WTC11 (cell line): ENCODE results near the gene KCNMA1. TPM values are rescaled to one million over a fixed set of nuclear protein-coding genes. Genes with fewer than 3 reads are reported as not detected.

ENCODE experiments used
- ATAC-seq: fragments of 200-7000 bp; cut with Tn5 transposase; 2 replicates; pipeline ENCODE4 v1.10.0; 2021; ENCODE audit warnings: mild to moderate bottlenecking, moderate library complexity
- CTCF ChIA-PET: fragments of 300-600 bp; sonication (Branson Sonifier 250); formaldehyde crosslinking; loops from one replicate; lab custom pipeline; 2021; ENCODE audit warnings: antibody characterized with exemption; lab: Charles Lee
- POLR2A ChIA-PET: fragments of 350-600 bp; sonication (Branson Sonifier 250); formaldehyde crosslinking; loops from one replicate; lab custom pipeline; 2021; ENCODE audit warnings: antibody characterized with exemption; lab: Charles Lee
- DNase-seq: peaks from one replicate; pipeline ENCODE4 v3.0.0; 2021; ENCODE audit warnings: low spot score
- H3K27ac Mint-ChIP-seq: 2 replicates; pipeline ENCODE4 v1.8.0; 2021; ENCODE audit warnings: mixed read lengths
- H3K27me3 Mint-ChIP-seq: 2 replicates; pipeline ENCODE4 v1.8.0; 2021; ENCODE audit warnings: low read depth, mild to moderate bottlenecking, moderate library complexity, mixed read lengths
- H3K36me3 Mint-ChIP-seq: 2 replicates; pipeline ENCODE4 v1.8.0; 2021; ENCODE audit warnings: mixed read lengths
- H3K4me1 Mint-ChIP-seq: 2 replicates; pipeline ENCODE4 v1.8.0; 2022; ENCODE audit warnings: mixed read lengths
- H3K4me3 Mint-ChIP-seq: 2 replicates; pipeline ENCODE4 v1.8.0; 2021; ENCODE audit warnings: mild to moderate bottlenecking, moderate library complexity, mixed read lengths
- H3K9me3 Mint-ChIP-seq: 2 replicates; pipeline ENCODE4 v1.8.0; 2021; ENCODE audit warnings: mixed read lengths
- EMX1 ChIP-seq: fragments of 250-450 bp; sonication (Bioruptor Pico); IDR thresholded peaks from 2 replicates; pipeline ENCODE4 v1.8.0; 2021; ENCODE audit warnings: mild to moderate bottlenecking
- JAZF1 ChIP-seq: fragments of 250-450 bp; sonication (Bioruptor Pico); IDR thresholded peaks from 2 replicates; pipeline ENCODE4 v1.9.0; 2021; ENCODE audit warnings: moderate library complexity, mild to moderate bottlenecking, inconsistent platforms
- JUN ChIP-seq: sonication (generic); formaldehyde crosslinking; IDR thresholded peaks from 2 replicates; pipeline ENCODE4 v1.8.0; 2023; ENCODE audit warnings: mild to moderate bottlenecking, missing genetic modification reagents
- KAT7 ChIP-seq: sonication (generic); formaldehyde crosslinking; IDR thresholded peaks from 2 replicates; pipeline ENCODE4 v1.8.1; 2023; ENCODE audit warnings: missing genetic modification reagents, mild to moderate bottlenecking, borderline replicate concordance
- SMAD3 ChIP-seq: sonication (generic); formaldehyde crosslinking; IDR thresholded peaks from 2 replicates; pipeline ENCODE4 v1.8.0; 2022; ENCODE audit warnings: missing genetic modification reagents, mild to moderate bottlenecking, borderline replicate concordance
- TEAD4 ChIP-seq: sonication (generic); formaldehyde crosslinking; IDR thresholded peaks from 2 replicates; pipeline ENCODE4 v1.8.0; 2022; ENCODE audit warnings: mild to moderate bottlenecking, missing genetic modification reagents
- ZNF138 ChIP-seq: sonication (generic); formaldehyde crosslinking; conservative IDR thresholded peaks from 2 replicates; pipeline ENCODE4 v1.8.1; 2022; ENCODE audit warnings: mild to moderate bottlenecking, moderate library complexity, missing genetic modification reagents
- total RNA-seq: library from RNA; stranded (reverse); gene quantifications from 3 replicates; pipeline ENCODE4 v1.2.3, GENCODE V29; 2021
- TF ChIP-seq, protein P1 (sequence below): sonication (generic); formaldehyde crosslinking; IDR thresholded peaks from 2 replicates; pipeline ENCODE4 v1.8.0; 2022; ENCODE audit warnings: mild to moderate bottlenecking, missing genetic modification reagents
- TF ChIP-seq, protein P2 (sequence below): fragments of 250-450 bp; sonication (Bioruptor Pico); IDR thresholded peaks from 2 replicates; pipeline ENCODE4 v1.9.0; 2021; ENCODE audit warnings: moderate library complexity, mild to moderate bottlenecking, inconsistent platforms, borderline replicate concordance
- TF ChIP-seq, protein P3 (sequence below): sonication (generic); formaldehyde crosslinking; IDR thresholded peaks from 2 replicates; pipeline ENCODE4 v1.8.1; 2022; ENCODE audit warnings: missing genetic modification reagents, borderline replicate concordance
- TF ChIP-seq, protein P4 (sequence below): sonication (generic); formaldehyde crosslinking; IDR thresholded peaks from 2 replicates; pipeline ENCODE4 v1.8.0; 2022; ENCODE audit warnings: mild to moderate bottlenecking, missing genetic modification reagents
- TF ChIP-seq, protein P5 (sequence below): sonication (generic); formaldehyde crosslinking; IDR thresholded peaks from 2 replicates; pipeline ENCODE4 v1.8.0; 2023; ENCODE audit warnings: mild to moderate bottlenecking, missing genetic modification reagents
- TF ChIP-seq, protein P6 (sequence below): sonication (generic); formaldehyde crosslinking; conservative IDR thresholded peaks from 2 replicates; pipeline ENCODE4 v1.8.1; 2023; ENCODE audit warnings: mild to moderate bottlenecking, low read depth, missing genetic modification reagents, moderate library complexity
- TF ChIP-seq, protein P7 (sequence below): sonication (generic); formaldehyde crosslinking; IDR thresholded peaks from 2 replicates; pipeline ENCODE4 v1.8.1; 2023; ENCODE audit warnings: mild to moderate bottlenecking, missing genetic modification reagents, moderate library complexity
- TF ChIP-seq, protein P8 (sequence below): fragments of 200-600 bp; IDR thresholded peaks from 2 replicates; pipeline ENCODE4 v1.8.0; 2022; ENCODE audit warnings: antibody characterized with exemption

Gene KCNMA1
- total RNA-seq, 1 experiment from 2014 or later = 7.3 TPM

DNA sequence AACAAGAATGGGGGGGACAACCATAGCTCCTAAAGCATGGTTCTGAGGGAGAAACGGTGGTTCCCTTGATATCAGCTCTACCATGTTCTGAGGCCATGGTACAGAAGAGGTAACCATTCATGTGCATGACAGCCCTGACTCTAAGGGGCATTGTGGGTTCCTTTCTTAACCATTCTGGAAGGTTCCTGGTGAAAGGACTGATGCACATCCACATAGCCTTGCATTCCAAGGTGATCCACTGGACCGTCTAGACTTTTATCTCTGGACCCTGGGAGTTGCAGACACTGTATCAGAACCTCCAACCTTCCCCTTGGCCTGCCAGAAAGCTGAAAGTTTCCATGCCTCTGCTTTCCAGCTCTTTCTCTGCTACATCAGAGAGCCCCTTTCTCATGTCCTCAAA is 344.3 kb downstream of the KCNMA1 start (continued):
- TF ChIP-seq, protein P1, sequence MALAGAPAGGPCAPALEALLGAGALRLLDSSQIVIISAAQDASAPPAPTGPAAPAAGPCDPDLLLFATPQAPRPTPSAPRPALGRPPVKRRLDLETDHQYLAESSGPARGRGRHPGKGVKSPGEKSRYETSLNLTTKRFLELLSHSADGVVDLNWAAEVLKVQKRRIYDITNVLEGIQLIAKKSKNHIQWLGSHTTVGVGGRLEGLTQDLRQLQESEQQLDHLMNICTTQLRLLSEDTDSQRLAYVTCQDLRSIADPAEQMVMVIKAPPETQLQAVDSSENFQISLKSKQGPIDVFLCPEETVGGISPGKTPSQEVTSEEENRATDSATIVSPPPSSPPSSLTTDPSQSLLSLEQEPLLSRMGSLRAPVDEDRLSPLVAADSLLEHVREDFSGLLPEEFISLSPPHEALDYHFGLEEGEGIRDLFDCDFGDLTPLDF (CRISPR knock-in tag) = no peak
- TF ChIP-seq JUN (CRISPR knock-in tag) (no peak), ZNF138 (CRISPR knock-in tag) (no peak)
- TF ChIP-seq, protein P2, sequence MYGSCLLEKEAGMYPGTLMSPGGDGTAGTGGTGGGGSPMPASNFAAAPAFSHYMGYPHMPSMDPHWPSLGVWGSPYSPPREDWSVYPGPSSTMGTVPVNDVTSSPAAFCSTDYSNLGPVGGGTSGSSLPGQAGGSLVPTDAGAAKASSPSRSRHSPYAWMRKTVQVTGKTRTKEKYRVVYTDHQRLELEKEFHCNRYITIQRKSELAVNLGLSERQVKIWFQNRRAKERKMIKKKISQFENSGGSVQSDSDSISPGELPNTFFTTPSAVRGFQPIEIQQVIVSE = no peak
- TF ChIP-seq, protein P3, sequence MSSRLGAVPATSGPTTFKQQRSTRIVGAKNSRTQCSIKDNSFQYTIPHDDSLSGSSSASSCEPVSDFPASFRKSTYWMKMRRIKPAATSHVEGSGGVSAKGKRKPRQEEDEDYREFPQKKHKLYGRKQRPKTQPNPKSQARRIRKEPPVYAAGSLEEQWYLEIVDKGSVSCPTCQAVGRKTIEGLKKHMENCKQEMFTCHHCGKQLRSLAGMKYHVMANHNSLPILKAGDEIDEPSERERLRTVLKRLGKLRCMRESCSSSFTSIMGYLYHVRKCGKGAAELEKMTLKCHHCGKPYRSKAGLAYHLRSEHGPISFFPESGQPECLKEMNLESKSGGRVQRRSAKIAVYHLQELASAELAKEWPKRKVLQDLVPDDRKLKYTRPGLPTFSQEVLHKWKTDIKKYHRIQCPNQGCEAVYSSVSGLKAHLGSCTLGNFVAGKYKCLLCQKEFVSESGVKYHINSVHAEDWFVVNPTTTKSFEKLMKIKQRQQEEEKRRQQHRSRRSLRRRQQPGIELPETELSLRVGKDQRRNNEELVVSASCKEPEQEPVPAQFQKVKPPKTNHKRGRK (CRISPR knock-in tag) = no peak

DNA sequence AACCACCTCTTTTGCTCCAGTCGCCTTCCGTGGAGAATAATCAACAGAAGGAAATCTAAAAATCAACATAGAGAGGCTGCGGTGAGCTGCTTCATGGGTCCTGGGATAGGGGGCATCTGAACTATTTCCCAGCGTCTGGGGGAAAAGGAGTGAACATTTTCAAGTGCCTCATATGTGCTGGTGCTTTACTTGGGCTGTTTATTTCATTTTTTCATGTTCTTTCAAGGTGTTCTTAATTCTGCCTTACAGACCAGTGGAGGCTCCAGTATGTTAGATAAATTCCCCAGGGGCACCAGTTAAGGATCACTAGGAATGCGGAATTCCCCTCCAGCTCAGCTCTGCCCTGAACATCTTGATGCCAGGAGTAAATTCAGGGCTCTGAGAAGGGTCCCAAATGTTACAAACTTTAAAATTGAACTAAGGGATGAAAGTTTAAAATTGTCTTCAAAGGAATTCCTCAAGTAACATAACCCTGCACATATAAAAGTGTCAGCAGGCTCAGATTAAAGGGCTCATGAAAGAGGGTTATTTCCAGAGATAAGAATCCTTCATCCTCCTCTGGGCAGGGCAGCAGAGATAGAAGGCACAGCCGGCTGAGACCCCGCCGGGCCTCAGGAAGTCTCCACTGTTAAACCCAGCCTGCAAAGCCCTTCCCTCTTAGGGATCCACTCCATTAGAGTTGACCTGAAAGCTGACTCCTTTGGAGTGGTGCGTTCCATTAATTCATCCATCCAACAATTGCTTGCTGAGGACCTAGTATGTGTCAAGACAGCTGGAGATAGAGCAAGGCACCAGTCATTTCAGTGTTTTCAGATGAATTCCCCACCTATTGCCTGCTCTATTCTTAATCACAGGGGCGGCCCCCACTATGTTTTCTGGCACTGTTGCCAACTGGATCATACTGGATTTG is 345.8 kb downstream of the KCNMA1 start:
- POLR2A ChIA-PET = no interaction called here
- Mint-ChIP-seq H3K9me3 (no peaks in the 10 kb centered on the region), H3K36me3 (no peaks in the 10 kb centered on the region), H3K4me3 (no peak overlapping the region), H3K27ac (no peak overlapping the region), H3K4me1 (peaks cover 52% of the 10 kb centered on the region), H3K27me3 (peaks cover 11% of the 10 kb centered on the region)
- DNase-seq = no peak
- TF ChIP-seq, protein P4, sequence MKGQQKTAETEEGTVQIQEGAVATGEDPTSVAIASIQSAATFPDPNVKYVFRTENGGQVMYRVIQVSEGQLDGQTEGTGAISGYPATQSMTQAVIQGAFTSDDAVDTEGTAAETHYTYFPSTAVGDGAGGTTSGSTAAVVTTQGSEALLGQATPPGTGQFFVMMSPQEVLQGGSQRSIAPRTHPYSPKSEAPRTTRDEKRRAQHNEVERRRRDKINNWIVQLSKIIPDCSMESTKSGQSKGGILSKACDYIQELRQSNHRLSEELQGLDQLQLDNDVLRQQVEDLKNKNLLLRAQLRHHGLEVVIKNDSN (CRISPR knock-in tag) = no peak
- TF ChIP-seq SMAD3 (CRISPR knock-in tag) (no peak), EMX1 (CRISPR knock-in tag) (no peak), JAZF1 (no peak), TEAD4 (no peak)
- CTCF ChIA-PET = interaction anchor here (1.6 kb wide), 1 partner anchor 118 kb away, joined by 6 read pairs; no protein-coding TSS in a partner anchor
- no peak for ATAC-seq

DNA sequence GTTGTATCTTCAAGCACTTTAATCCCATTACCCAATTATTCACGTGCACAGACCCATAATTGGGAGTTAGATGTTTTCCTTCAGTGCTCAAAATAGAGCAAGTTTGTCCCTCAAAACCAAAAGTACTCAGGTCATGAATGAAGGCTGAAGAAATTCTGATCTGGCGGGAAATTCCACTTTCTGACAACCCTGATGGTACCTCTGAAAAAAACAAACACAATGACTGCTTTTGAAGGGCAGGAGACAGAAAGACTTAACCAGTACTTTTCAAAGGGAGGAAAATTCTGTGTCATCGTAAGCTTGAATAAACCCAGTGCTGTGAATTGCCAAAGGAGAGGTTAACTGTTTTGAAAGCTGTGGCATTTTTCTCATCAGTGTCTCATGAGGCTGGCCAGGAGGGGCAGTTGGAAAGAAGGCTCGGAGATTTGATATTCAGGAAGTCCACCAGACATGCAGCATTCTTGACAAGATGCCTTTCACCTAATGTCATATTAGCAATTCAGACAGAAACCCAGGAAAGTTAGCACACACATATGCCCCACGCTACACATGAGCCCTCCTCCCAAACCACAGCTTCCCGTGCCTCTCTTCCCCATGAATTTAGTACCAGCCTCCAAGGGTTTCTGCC is 347.0 kb downstream of the KCNMA1 start:
- POLR2A ChIA-PET = no interaction called here
- no peak for ATAC-seq
- H3K27me3 Mint-ChIP-seq = peaks cover 11% of the 10 kb centered on the region
- no peak overlapping the region for H3K27ac Mint-ChIP-seq
- H3K4me3 Mint-ChIP-seq = no peak overlapping the region
- H3K36me3 Mint-ChIP-seq = no peaks in the 10 kb centered on the region
- TF ChIP-seq, protein P5, sequence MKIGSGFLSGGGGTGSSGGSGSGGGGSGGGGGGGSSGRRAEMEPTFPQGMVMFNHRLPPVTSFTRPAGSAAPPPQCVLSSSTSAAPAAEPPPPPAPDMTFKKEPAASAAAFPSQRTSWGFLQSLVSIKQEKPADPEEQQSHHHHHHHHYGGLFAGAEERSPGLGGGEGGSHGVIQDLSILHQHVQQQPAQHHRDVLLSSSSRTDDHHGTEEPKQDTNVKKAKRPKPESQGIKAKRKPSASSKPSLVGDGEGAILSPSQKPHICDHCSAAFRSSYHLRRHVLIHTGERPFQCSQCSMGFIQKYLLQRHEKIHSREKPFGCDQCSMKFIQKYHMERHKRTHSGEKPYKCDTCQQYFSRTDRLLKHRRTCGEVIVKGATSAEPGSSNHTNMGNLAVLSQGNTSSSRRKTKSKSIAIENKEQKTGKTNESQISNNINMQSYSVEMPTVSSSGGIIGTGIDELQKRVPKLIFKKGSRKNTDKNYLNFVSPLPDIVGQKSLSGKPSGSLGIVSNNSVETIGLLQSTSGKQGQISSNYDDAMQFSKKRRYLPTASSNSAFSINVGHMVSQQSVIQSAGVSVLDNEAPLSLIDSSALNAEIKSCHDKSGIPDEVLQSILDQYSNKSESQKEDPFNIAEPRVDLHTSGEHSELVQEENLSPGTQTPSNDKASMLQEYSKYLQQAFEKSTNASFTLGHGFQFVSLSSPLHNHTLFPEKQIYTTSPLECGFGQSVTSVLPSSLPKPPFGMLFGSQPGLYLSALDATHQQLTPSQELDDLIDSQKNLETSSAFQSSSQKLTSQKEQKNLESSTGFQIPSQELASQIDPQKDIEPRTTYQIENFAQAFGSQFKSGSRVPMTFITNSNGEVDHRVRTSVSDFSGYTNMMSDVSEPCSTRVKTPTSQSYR = no peak
- CTCF ChIA-PET = no interaction called here
- peaks cover 64% of the 10 kb centered on the region for H3K4me1 Mint-ChIP-seq
- H3K9me3 Mint-ChIP-seq = no peaks in the 10 kb centered on the region
- DNase-seq = no peak

DNA sequence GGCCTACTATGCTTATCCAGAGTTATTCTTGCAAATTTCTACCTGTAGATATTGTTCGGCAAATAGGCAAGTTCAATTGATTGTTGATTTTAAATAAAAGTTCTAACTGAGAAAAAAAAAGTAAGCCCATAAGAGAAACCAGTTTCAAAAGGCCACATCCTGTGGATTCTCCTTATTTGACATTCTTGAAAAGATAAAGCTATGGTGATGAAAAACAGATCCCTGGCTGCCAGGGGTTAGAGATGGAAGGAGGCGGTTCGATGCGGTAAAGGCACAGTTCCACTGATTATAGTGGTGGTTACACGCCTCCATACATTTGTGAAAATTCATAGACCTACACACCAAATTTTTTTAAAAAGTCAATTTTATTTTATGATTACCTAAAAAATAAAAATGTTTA is 347.8 kb downstream of the KCNMA1 start:
- H3K27ac Mint-ChIP-seq = no peak overlapping the region
- H3K27me3 Mint-ChIP-seq = peaks cover 11% of the 10 kb centered on the region
- no peaks in the 10 kb centered on the region for H3K36me3 Mint-ChIP-seq
- H3K4me3 Mint-ChIP-seq = no peak overlapping the region
- ChIA-PET POLR2A (no interaction called here), CTCF (interaction anchor here (1.8 kb wide), 1 partner anchor 421 kb away, joined by 5 read pairs; no protein-coding TSS in a partner anchor)
- peaks cover 66% of the 10 kb centered on the region for H3K4me1 Mint-ChIP-seq
- ATAC-seq (no peak), DNase-seq (no peak)
- H3K9me3 Mint-ChIP-seq = no peaks in the 10 kb centered on the region
- TF ChIP-seq, protein P6, sequence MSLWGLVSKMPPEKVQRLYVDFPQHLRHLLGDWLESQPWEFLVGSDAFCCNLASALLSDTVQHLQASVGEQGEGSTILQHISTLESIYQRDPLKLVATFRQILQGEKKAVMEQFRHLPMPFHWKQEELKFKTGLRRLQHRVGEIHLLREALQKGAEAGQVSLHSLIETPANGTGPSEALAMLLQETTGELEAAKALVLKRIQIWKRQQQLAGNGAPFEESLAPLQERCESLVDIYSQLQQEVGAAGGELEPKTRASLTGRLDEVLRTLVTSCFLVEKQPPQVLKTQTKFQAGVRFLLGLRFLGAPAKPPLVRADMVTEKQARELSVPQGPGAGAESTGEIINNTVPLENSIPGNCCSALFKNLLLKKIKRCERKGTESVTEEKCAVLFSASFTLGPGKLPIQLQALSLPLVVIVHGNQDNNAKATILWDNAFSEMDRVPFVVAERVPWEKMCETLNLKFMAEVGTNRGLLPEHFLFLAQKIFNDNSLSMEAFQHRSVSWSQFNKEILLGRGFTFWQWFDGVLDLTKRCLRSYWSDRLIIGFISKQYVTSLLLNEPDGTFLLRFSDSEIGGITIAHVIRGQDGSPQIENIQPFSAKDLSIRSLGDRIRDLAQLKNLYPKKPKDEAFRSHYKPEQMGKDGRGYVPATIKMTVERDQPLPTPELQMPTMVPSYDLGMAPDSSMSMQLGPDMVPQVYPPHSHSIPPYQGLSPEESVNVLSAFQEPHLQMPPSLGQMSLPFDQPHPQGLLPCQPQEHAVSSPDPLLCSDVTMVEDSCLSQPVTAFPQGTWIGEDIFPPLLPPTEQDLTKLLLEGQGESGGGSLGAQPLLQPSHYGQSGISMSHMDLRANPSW (CRISPR knock-in tag) = no peak
- no peak for TF ChIP-seq KAT7 (CRISPR knock-in tag)
- TF ChIP-seq, protein P7, sequence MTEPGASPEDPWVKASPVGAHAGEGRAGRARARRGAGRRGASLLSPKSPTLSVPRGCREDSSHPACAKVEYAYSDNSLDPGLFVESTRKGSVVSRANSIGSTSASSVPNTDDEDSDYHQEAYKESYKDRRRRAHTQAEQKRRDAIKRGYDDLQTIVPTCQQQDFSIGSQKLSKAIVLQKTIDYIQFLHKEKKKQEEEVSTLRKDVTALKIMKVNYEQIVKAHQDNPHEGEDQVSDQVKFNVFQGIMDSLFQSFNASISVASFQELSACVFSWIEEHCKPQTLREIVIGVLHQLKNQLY (CRISPR knock-in tag) = no peak
- TF ChIP-seq, protein P8, sequence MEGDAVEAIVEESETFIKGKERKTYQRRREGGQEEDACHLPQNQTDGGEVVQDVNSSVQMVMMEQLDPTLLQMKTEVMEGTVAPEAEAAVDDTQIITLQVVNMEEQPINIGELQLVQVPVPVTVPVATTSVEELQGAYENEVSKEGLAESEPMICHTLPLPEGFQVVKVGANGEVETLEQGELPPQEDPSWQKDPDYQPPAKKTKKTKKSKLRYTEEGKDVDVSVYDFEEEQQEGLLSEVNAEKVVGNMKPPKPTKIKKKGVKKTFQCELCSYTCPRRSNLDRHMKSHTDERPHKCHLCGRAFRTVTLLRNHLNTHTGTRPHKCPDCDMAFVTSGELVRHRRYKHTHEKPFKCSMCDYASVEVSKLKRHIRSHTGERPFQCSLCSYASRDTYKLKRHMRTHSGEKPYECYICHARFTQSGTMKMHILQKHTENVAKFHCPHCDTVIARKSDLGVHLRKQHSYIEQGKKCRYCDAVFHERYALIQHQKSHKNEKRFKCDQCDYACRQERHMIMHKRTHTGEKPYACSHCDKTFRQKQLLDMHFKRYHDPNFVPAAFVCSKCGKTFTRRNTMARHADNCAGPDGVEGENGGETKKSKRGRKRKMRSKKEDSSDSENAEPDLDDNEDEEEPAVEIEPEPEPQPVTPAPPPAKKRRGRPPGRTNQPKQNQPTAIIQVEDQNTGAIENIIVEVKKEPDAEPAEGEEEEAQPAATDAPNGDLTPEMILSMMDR = no peak
